HEK293T (cell line): ENCODE data around the gene SIGLEC1.

Experiments
- CTCF ChIA-PET: fragments of 350-600 bp; formaldehyde crosslinking; extraction: SDS; loops from one replicate; lab custom pipeline; 2021; ENCODE audit warnings: antibody characterized with exemption, inconsistent platforms; lab: Yijun Ruan, JAX
- POLR2A ChIA-PET: fragments of 350-600 bp; formaldehyde crosslinking; extraction: SDS; loops from one replicate; lab custom pipeline; 2020; ENCODE audit warnings: antibody characterized with exemption, inconsistent platforms; lab: Yijun Ruan, JAX
- DNase-seq: peaks from one replicate; pipeline ENCODE4 v3.0.0; 2012; ENCODE audit warnings: mixed read lengths; ENCODE audit errors: extremely low spot score
- ARNT ChIP-seq: fragments of 450-650 bp; IDR thresholded peaks from 2 replicates; pipeline ENCODE4 v1.6.1; 2017; ENCODE audit warnings: mild to moderate bottlenecking
- BHLHE40 ChIP-seq: fragments of 450-650 bp; IDR thresholded peaks from 2 replicates; pipeline ENCODE4 v1.6.1; 2016; ENCODE audit warnings: mild to moderate bottlenecking, moderate library complexity, borderline replicate concordance
- CTBP1 ChIP-seq: fragments of 450-650 bp; IDR thresholded peaks from 2 replicates; pipeline ENCODE4 v1.6.1; 2016; ENCODE audit warnings: borderline replicate concordance
- ELF4 ChIP-seq: fragments of 450-650 bp; IDR thresholded peaks from 2 replicates; pipeline ENCODE4 v1.6.1; 2017; ENCODE audit warnings: antibody characterized with exemption
- FOXA1 ChIP-seq: fragments of 450-650 bp; IDR thresholded peaks from 2 replicates; pipeline ENCODE4 v1.6.1; 2016; ENCODE audit warnings: mild to moderate bottlenecking
- FOXK2 ChIP-seq: fragments of 450-650 bp; IDR thresholded peaks from 2 replicates; pipeline ENCODE4 v1.6.1; 2016; ENCODE audit warnings: mild to moderate bottlenecking
- FOXM1 ChIP-seq: fragments of 450-650 bp; IDR thresholded peaks from 2 replicates; pipeline ENCODE4 v1.6.1; 2017; ENCODE audit warnings: mild to moderate bottlenecking, borderline replicate concordance
- HDGF ChIP-seq: fragments of 450-650 bp; IDR thresholded peaks from 2 replicates; pipeline ENCODE4 v1.6.1; 2017; ENCODE audit warnings: antibody characterized with exemption, borderline replicate concordance
- L3MBTL2 ChIP-seq: fragments of 450-650 bp; conservative IDR thresholded peaks from 2 replicates; pipeline ENCODE4 v1.6.1; 2016; ENCODE audit warnings: mild to moderate bottlenecking
- LEF1 ChIP-seq: fragments of 450-650 bp; IDR thresholded peaks from 2 replicates; pipeline ENCODE4 v1.6.1; 2017; ENCODE audit warnings: mild to moderate bottlenecking, borderline replicate concordance
- NFRKB ChIP-seq: fragments of 450-650 bp; IDR thresholded peaks from 2 replicates; pipeline ENCODE4 v1.6.1; 2016; ENCODE audit warnings: mild to moderate bottlenecking, moderate library complexity
- PKNOX1 ChIP-seq: fragments of 450-650 bp; IDR thresholded peaks from 2 replicates; pipeline ENCODE4 v1.6.1; 2016
- SP1 ChIP-seq: fragments of 450-650 bp; IDR thresholded peaks from 2 replicates; pipeline ENCODE4 v1.6.1; 2017
- SUZ12 ChIP-seq: fragments of 450-650 bp; IDR thresholded peaks from 2 replicates; pipeline ENCODE4 v1.6.1; 2016; ENCODE audit warnings: mild to moderate bottlenecking
- TARDBP ChIP-seq: fragments of 450-650 bp; IDR thresholded peaks from 2 replicates; pipeline ENCODE4 v1.6.1; 2016
- ZNF384 ChIP-seq: fragments of 450-650 bp; IDR thresholded peaks from 2 replicates; pipeline ENCODE4 v1.6.1; 2016

SIGLEC1 gene

GRCh38 chr20:3730803-3731672 is 18.6 kb upstream of the SIGLEC1 start:
- POLR2A ChIA-PET = interaction anchor here (1.3 kb wide), 1 partner anchor 37 kb away, joined by 3 read pairs; the partner anchor contains the start of gene ADISSP
- CTCF ChIA-PET = interaction anchor here (0.8 to 1.9 kb wide), 2 partner anchors 20 kb away, joined by 3 to 4 read pairs; no protein-coding TSS in a partner anchor
- DNase-seq = no peak
- TF ChIP-seq SUZ12 = no peak
- no peak for TF ChIP-seq ZNF384
- TF ChIP-seq TARDBP = no peak
- TF ChIP-seq NFRKB = no peak
- no peak for TF ChIP-seq LEF1
- TF ChIP-seq BHLHE40 = no peak
- TF ChIP-seq CTBP1 = no peak
- TF ChIP-seq FOXK2 = no peak
- no peak for TF ChIP-seq HDGF

DNA sequence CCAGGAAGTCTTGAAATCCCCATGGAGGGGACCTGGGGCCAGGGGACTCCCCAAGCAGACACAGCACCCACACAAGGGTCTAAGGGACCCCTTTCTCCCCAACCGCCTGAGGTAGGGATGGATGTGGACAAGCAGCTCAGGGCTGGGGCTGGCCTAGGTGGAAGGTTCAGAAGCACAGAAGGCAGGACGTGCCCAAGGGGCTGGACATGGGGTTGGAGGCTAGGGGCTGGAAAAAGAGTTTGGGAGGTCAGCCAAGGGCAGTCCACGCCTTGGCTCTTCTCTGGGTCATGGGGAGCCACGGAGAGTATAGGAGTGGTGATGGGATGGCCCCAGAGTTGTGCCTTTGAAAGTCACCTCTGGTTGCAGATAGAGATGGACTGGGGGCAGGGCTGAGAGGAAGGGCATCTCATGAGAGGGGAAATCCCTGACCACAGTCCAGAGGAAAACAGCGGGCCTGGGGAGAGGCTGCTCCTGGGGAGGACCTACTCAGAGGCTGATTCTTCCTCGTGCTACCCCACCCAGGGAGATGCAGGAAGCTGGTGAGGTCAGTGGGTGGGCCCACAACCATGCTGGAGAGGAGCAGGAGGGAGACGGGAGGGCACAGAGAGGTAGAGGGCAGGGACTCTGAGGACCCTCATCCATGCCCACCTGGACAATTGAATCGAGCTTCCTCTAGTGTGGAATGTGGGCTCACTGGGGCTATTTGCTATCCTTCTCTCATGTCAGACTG is 17.6 kb upstream of the SIGLEC1 start:
- no peak for DNase-seq
- no peak for TF ChIP-seq ELF4
- no peak for TF ChIP-seq ARNT
- TF ChIP-seq FOXK2 = no peak
- no peak for TF ChIP-seq HDGF
- TF ChIP-seq SUZ12 = no peak
- TF ChIP-seq ZNF384 = no peak
- TF ChIP-seq LEF1 = no peak
- no peak for TF ChIP-seq SP1
- no peak for TF ChIP-seq NFRKB
- no peak for TF ChIP-seq FOXM1
- no peak for TF ChIP-seq L3MBTL2
- no peak for TF ChIP-seq CTBP1
- TF ChIP-seq BHLHE40 = no peak
- TF ChIP-seq TARDBP = no peak
- no peak for TF ChIP-seq FOXA1
- TF ChIP-seq PKNOX1 = no peak
- POLR2A ChIA-PET = no interaction called here
- CTCF ChIA-PET = interaction anchor here (1.9 kb wide), 1 partner anchor 19 kb away, joined by 4 read pairs; no protein-coding TSS in a partner anchor

GRCh38 chr20:3729378-3729777 is 17.0 kb upstream of the SIGLEC1 start:
- ChIA-PET POLR2A (interaction anchor here (2.6 kb wide), 1 partner anchor 8 kb away, joined by 6 read pairs; no protein-coding TSS in a partner anchor), CTCF (interaction anchor here (1.9 kb wide), 1 partner anchor 18 kb away, joined by 4 read pairs; no protein-coding TSS in a partner anchor)
- DNase-seq = no peak
- TF ChIP-seq HDGF = no peak

- ChIA-PET POLR2A (interaction anchor here (2.6 kb wide), 1 partner anchor 8 kb away, joined by 6 read pairs; no protein-coding TSS in a partner anchor), CTCF (interaction anchor here (1.2 to 1.9 kb wide), 2 partner anchors 18 to 91 kb away, joined by 3 to 4 read pairs; partner anchors contain the start of gene AP5S1)
- no peak for DNase-seq
- TF ChIP-seq SP1 = no peak
- no peak for TF ChIP-seq FOXM1
- no peak for TF ChIP-seq L3MBTL2
- no peak for TF ChIP-seq HDGF
- TF ChIP-seq FOXK2 = no peak
- TF ChIP-seq FOXA1 = no peak
- TF ChIP-seq ZNF384 = no peak
- no peak for TF ChIP-seq PKNOX1
- no peak for TF ChIP-seq TARDBP
- TF ChIP-seq NFRKB = no peak
- TF ChIP-seq ARNT = no peak
Observed at GRCh38 chr20:3728876-3729275, 16.5 kb upstream of the SIGLEC1 start.

DNA sequence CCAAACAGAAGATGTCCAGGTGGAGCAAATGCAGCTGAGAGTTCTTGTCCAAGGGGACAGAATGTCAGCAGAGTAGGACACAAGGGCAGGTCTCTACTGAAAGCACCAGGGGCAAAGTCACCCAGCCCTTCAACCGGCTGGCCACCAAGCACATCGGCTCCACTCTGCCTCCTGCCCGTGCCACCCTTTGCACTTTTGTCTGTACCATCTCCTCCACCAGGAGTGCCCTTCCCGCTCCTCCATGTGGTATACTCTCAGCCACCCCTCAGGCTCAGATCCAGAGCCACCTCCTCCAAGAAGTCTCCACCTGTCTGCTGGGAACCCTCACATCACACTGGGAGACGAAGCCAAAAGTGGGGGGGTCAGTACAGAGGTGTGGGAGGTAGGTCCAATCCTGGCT is 16.0 kb upstream of the SIGLEC1 start:
- ChIA-PET CTCF (interaction anchor here (1.2 kb wide), 1 partner anchor 92 kb away, joined by 3 read pairs; the partner anchor contains the start of gene AP5S1), POLR2A (interaction anchor here (1.7 to 2.6 kb wide), 2 partner anchors 9 to 17 kb away, joined by 4 to 6 read pairs; no protein-coding TSS in a partner anchor)
- TF ChIP-seq ARNT (no peak), FOXK2 (no peak), BHLHE40 (no peak), FOXM1 (no peak), SP1 (no peak), NFRKB (no peak), TARDBP (no peak), SUZ12 (no peak), L3MBTL2 (no peak), ZNF384 (no peak), PKNOX1 (no peak), FOXA1 (no peak), LEF1 (no peak), ELF4 (no peak), CTBP1 (no peak), HDGF (no peak)
- no peak for DNase-seq
